GM12801 (cell line): ENCODE results near the gene FIGN.

ENCODE experiments used
- TF ChIP-seq, protein P1 (sequence below): IDR thresholded peaks from one replicate; pipeline ENCODE4 v1.5.1; 2011; ENCODE audit warnings: control low read depth; ENCODE audit not compliant: insufficient read length; ENCODE audit errors: extremely low read depth

The FIGN gene, protein sequence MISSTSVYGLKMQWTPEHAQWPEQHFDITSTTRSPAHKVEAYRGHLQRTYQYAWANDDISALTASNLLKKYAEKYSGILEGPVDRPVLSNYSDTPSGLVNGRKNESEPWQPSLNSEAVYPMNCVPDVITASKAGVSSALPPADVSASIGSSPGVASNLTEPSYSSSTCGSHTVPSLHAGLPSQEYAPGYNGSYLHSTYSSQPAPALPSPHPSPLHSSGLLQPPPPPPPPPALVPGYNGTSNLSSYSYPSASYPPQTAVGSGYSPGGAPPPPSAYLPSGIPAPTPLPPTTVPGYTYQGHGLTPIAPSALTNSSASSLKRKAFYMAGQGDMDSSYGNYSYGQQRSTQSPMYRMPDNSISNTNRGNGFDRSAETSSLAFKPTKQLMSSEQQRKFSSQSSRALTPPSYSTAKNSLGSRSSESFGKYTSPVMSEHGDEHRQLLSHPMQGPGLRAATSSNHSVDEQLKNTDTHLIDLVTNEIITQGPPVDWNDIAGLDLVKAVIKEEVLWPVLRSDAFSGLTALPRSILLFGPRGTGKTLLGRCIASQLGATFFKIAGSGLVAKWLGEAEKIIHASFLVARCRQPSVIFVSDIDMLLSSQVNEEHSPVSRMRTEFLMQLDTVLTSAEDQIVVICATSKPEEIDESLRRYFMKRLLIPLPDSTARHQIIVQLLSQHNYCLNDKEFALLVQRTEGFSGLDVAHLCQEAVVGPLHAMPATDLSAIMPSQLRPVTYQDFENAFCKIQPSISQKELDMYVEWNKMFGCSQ

DNA sequence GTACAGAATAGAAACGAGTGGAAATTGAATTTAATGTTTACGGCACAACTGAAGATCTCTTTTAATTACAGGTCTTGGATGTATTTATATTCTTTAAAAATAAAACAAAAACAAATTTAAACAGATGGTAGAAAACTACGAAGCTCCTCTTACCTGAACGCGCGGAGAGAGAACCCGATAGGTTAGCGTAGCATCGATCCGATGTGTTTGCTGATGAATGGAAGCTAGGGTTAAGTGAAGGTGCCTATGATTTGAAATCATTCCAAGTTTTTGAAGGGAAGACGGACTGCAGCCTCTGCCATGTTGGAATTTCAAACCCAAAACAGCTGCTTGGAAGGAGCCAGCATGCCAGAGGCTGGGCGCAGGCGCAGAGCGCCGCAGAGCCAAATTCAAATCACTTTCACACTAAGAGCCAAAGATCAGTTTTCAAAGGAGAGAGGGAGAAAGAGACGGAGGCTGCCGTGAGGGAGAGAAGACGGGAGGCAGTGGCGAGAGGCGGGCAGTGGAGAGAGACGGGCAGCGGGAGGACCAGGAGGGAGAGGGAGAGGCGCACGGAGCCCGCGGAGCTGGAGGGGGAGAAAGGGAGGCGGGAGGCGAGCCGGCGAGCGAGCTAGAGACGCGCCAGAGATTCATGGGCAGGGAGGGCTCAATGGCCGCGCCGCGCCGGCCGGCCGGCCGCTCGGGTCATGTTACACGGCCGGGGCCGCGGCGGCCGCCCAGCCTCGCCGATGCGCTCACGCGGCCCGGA lies at the start of gene FIGN:
Gene FIGN, minus strand, starts transcription at position 324 of the 748 bp plus-strand sequence. CDS start 1,081 bp downstream, outside the sequence.
- TF ChIP-seq, protein P1, sequence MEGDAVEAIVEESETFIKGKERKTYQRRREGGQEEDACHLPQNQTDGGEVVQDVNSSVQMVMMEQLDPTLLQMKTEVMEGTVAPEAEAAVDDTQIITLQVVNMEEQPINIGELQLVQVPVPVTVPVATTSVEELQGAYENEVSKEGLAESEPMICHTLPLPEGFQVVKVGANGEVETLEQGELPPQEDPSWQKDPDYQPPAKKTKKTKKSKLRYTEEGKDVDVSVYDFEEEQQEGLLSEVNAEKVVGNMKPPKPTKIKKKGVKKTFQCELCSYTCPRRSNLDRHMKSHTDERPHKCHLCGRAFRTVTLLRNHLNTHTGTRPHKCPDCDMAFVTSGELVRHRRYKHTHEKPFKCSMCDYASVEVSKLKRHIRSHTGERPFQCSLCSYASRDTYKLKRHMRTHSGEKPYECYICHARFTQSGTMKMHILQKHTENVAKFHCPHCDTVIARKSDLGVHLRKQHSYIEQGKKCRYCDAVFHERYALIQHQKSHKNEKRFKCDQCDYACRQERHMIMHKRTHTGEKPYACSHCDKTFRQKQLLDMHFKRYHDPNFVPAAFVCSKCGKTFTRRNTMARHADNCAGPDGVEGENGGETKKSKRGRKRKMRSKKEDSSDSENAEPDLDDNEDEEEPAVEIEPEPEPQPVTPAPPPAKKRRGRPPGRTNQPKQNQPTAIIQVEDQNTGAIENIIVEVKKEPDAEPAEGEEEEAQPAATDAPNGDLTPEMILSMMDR, result no peak

DNA sequence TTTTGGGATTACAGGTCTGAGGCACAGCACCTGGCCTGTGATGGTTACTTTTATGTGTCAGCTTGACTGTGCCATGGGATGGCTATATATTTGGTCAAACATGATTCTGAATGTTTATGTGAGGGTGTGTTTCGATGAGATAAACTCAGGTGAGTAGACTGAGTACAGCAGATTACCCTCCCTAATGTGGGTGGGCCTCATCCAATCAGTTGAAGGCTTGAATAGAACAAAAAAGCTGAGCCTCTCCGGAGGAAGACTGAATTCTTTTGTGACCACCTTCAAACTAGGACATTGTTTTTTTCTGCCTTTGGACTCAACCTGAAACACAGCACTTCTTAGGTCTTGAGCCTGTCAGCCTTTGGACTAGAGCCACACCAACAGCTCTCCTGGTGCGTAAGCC lies 49.4 kb upstream of the FIGN start:
- TF ChIP-seq, protein P1, result no peak

DNA sequence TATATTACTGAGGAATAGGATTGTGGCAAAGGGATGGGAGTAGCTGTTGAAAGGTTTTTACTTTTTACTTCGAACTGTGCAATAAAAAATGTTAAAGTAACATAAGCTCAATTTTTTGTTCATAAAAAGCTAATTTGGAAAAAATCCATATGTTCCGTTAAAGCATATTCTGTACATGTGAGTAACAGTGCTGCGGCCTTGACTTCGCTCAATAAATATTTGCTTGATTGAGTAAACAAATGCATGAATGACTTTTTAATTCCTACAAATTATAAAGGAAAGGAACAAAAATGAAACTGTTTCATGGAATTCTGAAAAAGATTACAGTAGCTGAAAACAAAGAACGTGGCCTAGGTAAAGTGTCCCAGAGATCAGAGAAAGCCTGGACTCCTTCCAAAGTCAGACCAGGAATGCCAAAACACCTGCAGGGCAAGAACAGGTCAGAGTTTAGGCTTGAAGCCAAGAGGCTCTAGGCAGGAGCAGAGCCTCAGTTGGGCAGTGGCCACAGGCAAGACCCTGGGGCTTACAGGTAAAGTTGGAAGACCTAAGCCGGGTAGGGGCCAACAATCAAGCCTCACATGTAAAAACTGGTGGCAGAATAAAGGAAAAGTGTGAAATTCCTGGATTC lies 44.3 kb upstream of the FIGN start:
- TF ChIP-seq, protein P1, result no peak

DNA sequence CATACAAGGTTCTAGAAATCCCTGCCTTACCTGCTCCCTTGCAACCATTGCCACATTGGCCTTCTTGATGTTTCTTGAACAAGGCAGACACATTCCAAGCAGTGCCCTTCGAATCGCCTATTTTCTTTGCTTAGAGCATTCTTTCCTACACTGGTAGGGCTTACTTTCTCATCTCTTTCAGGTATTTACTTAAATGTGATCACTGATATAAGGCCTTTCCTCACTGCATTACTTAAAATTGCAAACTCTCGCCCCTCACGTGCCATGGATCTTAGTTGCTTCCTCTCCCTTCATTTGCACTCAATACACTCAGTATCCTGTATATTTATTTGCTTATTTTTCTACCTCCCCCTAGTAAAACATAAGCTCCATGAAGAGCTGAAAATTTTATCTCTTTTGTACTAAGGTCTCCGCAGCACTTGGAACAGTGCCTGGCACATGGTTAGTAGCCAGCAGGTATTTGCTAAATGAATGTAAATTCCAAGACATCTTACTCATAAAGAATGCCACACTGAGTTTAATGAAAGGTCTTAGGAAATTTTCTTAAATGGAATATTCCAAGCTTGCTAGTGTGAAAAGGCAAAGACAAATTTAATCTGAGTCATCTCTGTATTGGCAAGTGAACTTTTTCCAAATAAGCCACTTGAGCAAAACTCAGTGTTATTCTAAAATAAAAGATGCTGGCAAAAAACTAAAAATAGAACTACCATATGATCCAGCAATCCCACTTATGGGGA lies 42.4 kb upstream of the FIGN start:
- TF ChIP-seq, protein P1, result no peak

DNA sequence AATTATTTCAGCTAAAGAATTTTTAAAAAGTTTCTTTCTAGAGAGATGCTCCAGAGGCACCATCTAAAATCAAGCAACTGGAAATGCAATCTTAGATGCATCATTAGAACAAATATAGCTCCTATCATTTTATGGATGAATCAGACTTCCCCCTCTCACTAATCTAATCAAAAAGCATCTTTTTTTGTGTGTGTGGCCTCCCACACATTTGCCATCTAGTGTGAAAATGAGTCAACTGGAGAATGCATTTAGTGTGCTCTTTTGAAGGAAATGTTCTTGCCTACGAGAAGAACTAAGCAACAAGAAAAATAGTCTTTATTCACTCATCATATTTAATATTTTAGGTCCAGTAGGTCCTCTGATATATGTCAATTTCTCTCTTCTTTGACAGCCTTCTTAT lies 39.5 kb upstream of the FIGN start:
- TF ChIP-seq, protein P1, result no peak

DNA sequence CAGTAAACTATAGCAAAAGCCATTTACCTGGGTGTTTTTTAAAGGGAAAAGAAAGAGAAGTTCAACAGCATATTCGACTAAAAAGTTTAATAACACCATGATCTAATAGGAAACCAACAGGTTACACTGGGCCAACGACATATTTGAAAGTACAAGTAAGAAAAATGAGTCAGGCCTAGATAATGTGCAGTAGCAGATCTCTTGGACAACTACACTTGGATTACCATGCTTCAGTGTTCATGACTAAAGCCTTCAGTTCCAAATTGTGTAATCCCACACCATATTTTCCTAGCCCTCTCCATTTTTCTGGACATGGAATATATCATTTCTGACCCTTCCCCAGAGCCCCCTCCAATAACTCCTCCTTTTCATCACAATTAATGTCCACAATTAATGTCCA lies 39.1 kb upstream of the FIGN start:
- TF ChIP-seq, protein P1, result no peak
